DMS153 treated with DMSO at 0.1 percent for 48 hours (cell line): ENCODE data around the gene CCNJL.
"Not testable (repeated sequence)": the region's sequence is repeated elsewhere in the genome, so short reads cannot be mapped to it uniquely, and the experiment has no call there.

Experiments used
- DNase-seq: peaks from one replicate; lab custom pipeline; 2025; ENCODE audit not compliant: unreplicated experiment; lab: John Stamatoyannopoulos, UW

The CCNJL gene

GRCh38 chr5:160334716-160335115 is 22.4 kb upstream of the CCNJL start:
- DNase-seq: not testable (repeated sequence)

GRCh38 chr5:160333721-160334120 is 21.4 kb upstream of the CCNJL start:
- DNase-seq: no peak

- DNase-seq: no peak
Measured at GRCh38 chr5:160330212-160330611, 17.8 kb upstream of the CCNJL start.

- no peak for DNase-seq
Measured at GRCh38 chr5:160327818-160328217, 15.5 kb upstream of the CCNJL start.

GRCh38 chr5:160326981-160327380 is 14.6 kb upstream of the CCNJL start:
- no peak for DNase-seq

GRCh38 chr5:160325716-160326115 is 13.4 kb upstream of the CCNJL start:
- no peak for DNase-seq

GRCh38 chr5:160324886-160325285 is 12.5 kb upstream of the CCNJL start:
- DNase-seq: no peak

- DNase-seq: no peak
Measured at GRCh38 chr5:160318409-160318808, 6.0 kb upstream of the CCNJL start.

GRCh38 chr5:160317434-160317833 is 5.1 kb upstream of the CCNJL start:
- DNase-seq: no peak

GRCh38 chr5:160315968-160316367 is 3.6 kb upstream of the CCNJL start:
- DNase-seq: peak; percentile 32

GRCh38 chr5:160312960-160313727 is 780 bp upstream of the CCNJL start:
- no peak for DNase-seq

GRCh38 chr5:160311491-160312133 is 752 bp downstream of the CCNJL start:
- no peak for DNase-seq

- DNase-seq: no peak
Measured at GRCh38 chr5:160310552-160311295, 1.6 kb downstream of the CCNJL start.

GRCh38 chr5:160310140-160310539 is 2.2 kb downstream of the CCNJL start:
- no peak for DNase-seq

- DNase-seq: no peak
Measured at GRCh38 chr5:160306696-160307095, 5.7 kb downstream of the CCNJL start.

GRCh38 chr5:160305319-160305718 is 7.0 kb downstream of the CCNJL start:
- DNase-seq: no peak

GRCh38 chr5:160303690-160304089 is 8.7 kb downstream of the CCNJL start:
- no peak for DNase-seq

GRCh38 chr5:160298189-160298588 is 14.2 kb downstream of the CCNJL start:
- DNase-seq: no peak

- no peak for DNase-seq
Measured at GRCh38 chr5:160297776-160298175, 14.6 kb downstream of the CCNJL start.

- no peak for DNase-seq
Measured at GRCh38 chr5:160297004-160297403, 15.4 kb downstream of the CCNJL start.

GRCh38 chr5:160296496-160296895 is 15.9 kb downstream of the CCNJL start:
- DNase-seq: no peak
